Measurements from ENCODE around the gene FANCC.

GRCh38 chr9:95276395-95276954 is 41.0 kb downstream of the FANCC start:
- no peak for TF ChIP-seq CTCF (conservative IDR thresholded peaks at IDR 0.05; ENCODE audit: low read depth, low read length)
- TF ChIP-seq EZH2 (IDR thresholded peaks at IDR 0.05; ENCODE audit: borderline replicate concordance, low read depth, low read length, poor library complexity, severe bottlenecking) = no peak
